Measurements from ENCODE around the gene MAGEA1.
"Not testable (repeated sequence)": the region's sequence is repeated elsewhere in the genome, so short reads cannot be mapped to it uniquely, and the experiment has no call there.

The MAGEA1 gene, protein sequence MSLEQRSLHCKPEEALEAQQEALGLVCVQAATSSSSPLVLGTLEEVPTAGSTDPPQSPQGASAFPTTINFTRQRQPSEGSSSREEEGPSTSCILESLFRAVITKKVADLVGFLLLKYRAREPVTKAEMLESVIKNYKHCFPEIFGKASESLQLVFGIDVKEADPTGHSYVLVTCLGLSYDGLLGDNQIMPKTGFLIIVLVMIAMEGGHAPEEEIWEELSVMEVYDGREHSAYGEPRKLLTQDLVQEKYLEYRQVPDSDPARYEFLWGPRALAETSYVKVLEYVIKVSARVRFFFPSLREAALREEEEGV

DNA sequence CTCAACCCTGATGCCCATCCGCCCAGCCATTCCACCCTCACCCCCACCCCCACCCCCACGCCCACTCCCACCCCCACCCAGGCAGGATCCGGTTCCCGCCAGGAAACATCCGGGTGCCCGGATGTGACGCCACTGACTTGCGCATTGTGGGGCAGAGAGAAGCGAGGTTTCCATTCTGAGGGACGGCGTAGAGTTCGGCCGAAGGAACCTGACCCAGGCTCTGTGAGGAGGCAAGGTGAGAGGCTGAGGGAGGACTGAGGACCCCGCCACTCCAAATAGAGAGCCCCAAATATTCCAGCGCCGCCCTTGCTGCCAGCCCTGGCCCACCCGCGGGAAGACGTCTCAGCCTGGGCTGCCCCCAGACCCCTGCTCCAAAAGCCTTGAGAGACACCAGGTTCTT, at the start of gene MAGEA1:
MAGEA1 (plus strand) TSS at position 154 of the 400 bp plus-strand sequence. CDS start 3,106 bp downstream, outside the sequence.
- DNase-seq (ENCODE audit: low read depth in 2 of 2, low spot score in 1 of 2) = no peak

- DNase-seq (ENCODE audit: low read depth in 2 of 2, low spot score in 1 of 2) = not testable (repeated sequence)
Observed at GRCh38 chrX:153132924-153133323, 46.2 kb upstream of the MAGEA1 start.

DNA sequence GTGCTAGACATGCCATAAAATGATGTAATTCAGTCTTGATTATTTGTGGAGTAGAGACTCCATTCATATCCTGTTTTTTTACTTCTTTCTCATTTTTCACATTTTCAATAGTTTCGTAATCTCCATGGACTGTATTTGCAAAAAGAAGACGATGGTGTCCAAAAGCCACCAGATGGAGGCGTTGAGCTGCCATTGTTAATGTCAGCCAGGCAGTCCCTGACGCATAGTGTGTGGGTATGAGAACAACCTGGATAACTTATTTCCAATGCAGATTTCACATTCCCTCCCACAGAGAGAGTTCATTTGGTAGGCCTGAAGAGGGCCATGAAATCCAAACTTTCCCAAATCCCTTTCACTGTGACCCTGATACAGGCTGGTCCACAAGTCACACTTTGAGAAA, 40.0 kb upstream of the MAGEA1 start:
- not testable (repeated sequence) for DNase-seq (ENCODE audit: low read depth in 2 of 2, low spot score in 1 of 2)

GRCh38 chrX:153146288-153146687, 32.8 kb upstream of the MAGEA1 start:
- DNase-seq (ENCODE audit: low read depth in 2 of 2, low spot score in 1 of 2) = not testable (repeated sequence)

DNA sequence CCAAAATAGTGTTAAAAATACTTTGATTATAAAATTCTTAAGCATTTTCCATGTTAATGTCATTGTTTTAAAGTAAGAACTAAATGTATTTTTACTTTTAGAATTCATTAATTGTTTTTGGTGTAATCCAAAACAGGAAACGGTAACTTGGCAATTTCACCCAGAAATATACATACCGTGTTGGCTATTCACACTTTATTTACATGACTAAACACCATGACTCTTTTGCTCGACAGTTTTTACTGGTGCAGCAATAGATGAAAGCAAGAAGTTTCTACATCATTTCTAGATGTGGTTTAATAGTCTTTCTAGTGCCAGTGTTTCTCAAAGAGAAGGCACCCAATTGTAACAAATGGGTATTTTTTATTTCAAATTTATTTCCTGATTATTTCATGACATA, 25.6 kb upstream of the MAGEA1 start:
- DNase-seq (ENCODE audit: low read depth in 2 of 2, low spot score in 1 of 2) = no peak

GRCh38 chrX:153157450-153157849, 21.6 kb upstream of the MAGEA1 start:
- no peak for DNase-seq (ENCODE audit: low read depth in 2 of 2, low spot score in 1 of 2)

DNA sequence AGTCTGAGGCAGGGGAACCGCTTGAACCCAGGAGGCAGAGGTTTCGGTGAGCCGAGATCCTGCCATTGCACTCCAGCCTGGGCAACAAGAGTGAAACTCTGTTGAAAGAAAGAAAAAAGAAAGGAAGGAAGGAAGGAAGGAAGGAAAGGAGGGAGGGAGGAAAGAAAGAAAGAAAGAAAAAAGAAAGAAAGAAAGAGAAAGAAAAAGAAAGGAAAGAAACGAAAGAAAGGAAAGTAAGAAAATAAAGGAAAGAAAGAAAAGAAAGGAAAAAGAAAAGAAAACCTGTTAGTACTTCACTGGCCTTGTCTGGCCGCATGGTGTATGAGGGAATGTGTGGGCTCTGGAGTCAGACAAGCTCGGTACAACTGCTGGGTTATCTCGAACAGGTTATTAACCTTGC, 20.8 kb upstream of the MAGEA1 start:
- no peak for DNase-seq (ENCODE audit: low read depth in 2 of 2, low spot score in 1 of 2)

DNA sequence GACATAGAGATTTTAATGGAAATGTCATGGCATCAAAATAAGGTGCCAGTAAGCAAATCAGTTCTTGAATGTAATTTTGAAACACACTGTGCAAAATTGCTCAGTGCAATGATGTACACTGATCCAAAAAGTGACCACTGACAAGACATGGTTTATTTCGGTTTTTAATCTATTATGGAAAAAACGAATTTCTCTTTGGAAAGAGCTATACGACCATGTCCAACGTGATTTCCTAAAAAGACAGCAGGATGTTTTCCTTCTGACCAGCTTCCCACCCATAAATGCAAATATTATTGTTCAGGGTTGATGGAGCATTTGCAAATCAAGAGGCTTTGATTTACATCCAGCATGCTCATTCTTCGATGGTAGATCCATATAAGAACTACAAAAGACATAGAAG, 17.1 kb upstream of the MAGEA1 start:
- DNase-seq (ENCODE audit: low read depth in 2 of 2, low spot score in 1 of 2) = no peak

DNA sequence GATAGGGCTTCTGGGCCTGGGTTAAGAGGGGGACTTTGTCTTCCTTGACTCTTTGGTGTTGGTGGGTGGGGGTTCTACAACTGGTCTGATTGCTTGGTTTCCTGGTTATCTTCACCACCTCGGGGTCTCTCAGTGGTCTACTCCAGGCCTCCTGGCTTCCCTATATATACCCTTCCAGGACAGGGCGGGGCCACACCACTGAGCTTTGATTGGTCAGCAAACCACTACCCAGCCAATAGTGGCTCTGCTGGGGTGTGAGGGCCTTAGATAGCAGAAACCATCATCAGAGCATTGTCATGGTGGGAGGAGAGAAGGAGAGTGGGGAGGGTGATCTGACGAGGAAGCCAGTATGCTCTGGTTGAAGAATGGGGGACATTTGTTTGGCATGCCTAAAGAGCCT, 14.4 kb upstream of the MAGEA1 start:
- DNase-seq (ENCODE audit: low read depth in 2 of 2, low spot score in 1 of 2) = no peak

GRCh38 chrX:153168423-153168822, 10.7 kb upstream of the MAGEA1 start:
- not testable (repeated sequence) for DNase-seq (ENCODE audit: low read depth in 2 of 2, low spot score in 1 of 2)

- DNase-seq (ENCODE audit: low read depth in 2 of 2, low spot score in 1 of 2) = no peak
Observed at GRCh38 chrX:153181822-153182221, 2.7 kb downstream of the MAGEA1 start.

DNA sequence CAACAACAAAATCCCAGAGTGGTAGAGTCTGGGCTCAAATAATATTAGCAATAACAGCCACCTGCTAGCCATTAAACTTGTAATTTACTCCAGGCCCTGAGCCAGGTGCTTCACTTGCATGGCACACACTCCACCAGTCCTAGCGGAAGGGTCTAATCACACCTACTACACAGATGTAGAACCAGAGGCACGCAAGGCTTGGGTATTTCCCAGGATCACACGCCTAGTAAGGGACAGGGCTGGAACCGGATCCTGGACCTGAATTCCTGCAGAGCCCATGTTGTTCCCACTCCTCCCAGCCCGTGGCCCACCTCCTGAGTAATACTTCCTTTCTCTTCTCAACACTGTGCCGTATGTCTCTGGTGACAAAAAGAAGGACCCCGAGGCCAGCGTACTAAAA, 5.7 kb downstream of the MAGEA1 start:
- DNase-seq (ENCODE audit: low read depth in 2 of 2, low spot score in 1 of 2) = no peak

- no peak for DNase-seq (ENCODE audit: low read depth in 2 of 2, low spot score in 1 of 2)
Observed at GRCh38 chrX:153190381-153190780, 11.3 kb downstream of the MAGEA1 start.

GRCh38 chrX:153200462-153200861, 21.4 kb downstream of the MAGEA1 start:
- DNase-seq (ENCODE audit: low read depth in 2 of 2, low spot score in 1 of 2) = no peak

- no peak for DNase-seq (ENCODE audit: low read depth in 2 of 2, low spot score in 1 of 2)
Observed at GRCh38 chrX:153206425-153207046, 27.5 kb downstream of the MAGEA1 start.

- no peak for DNase-seq (ENCODE audit: low read depth in 2 of 2, low spot score in 1 of 2)
Observed at GRCh38 chrX:153209347-153209746, 30.3 kb downstream of the MAGEA1 start.

DNA sequence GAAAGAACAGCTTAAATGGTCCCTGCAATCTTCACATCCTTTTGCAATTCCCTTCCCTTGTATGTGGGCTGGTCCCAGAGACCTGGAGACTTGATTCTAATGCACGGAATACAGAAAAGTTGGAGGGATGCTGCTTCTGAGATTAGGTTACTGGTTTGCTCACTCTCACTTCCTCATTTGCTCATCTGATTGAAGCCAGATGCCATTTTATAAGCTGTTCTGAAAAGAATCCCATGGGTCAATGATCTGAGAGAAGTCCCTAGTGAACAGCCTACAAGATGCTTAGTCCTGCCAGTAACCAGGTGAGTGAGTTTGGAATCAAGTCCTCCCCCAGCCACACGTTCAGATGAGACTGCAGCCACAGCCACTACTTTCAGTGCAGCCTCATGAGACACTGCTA, 35.9 kb downstream of the MAGEA1 start:
- DNase-seq (ENCODE audit: low read depth in 2 of 2, low spot score in 1 of 2) = no peak

- DNase-seq (ENCODE audit: low read depth in 2 of 2, low spot score in 1 of 2) = no peak
Observed at GRCh38 chrX:153216926-153217325, 37.8 kb downstream of the MAGEA1 start.

- DNase-seq (ENCODE audit: low read depth in 2 of 2, low spot score in 1 of 2) = no peak
Observed at GRCh38 chrX:153225438-153226098, 46.5 kb downstream of the MAGEA1 start.

DNA sequence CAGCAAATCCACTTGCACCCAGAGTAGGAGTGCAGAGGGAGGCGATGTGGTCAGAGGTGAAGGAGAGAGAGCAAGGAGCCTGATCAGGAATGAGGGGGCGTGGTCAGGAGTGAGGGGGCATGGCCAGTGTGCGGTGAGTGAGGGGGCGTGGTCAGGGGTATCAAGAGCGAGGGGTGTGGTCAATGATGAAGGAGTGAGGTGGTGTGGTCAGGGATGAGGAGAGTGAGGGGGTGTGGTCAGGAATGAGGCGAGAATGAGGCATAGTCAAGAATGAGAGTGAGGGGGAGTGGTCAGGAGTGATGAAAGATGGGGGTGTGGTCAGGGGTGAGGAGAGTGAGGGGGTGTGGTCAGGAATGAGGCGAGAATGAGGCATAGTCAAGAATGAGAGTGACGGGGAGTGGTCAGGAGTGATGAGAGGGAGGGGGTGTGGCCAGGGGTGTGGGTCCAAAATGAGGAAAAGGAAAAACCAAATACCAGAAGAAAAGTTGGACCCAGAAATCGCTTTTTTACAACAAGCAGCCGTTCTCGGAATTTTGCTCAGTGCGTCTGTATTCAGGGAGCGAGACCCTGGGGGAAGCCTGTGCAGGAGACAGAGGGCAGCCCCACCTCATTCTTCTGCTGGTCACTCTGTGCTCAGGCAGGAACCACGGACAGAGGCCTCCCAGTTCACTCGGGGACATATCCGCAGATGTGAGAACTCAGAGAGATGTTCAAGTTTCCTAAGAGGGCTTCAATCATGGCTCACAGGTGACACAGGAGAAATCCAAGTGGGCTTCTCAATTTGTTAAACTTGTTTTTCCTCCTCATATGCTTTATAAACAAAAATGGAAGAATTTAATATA, 47.5 kb downstream of the MAGEA1 start:
- no peak for DNase-seq (ENCODE audit: low read depth in 2 of 2, low spot score in 1 of 2)
